Skeletal muscle tissue (tissue), 4 donors: ENCODE data around the gene MS4A4A. TPM values are rescaled to one million over a fixed set of nuclear protein-coding genes. Genes with fewer than 3 reads are reported as not detected.

Experiments used
- H3K27ac ChIP-seq: one replicate; pipeline ENCODE4 v1.7.0; 2013; ENCODE audit warnings: mild to moderate bottlenecking, low read depth, low read length, inconsistent platforms
- H3K27me3 ChIP-seq, 3 donors: one replicate each; pipeline ENCODE4 v1.7.0; 2013; ENCODE audit warnings: low read length in 3 of 3; ENCODE audit not compliant: control insufficient read depth in 3 of 3, insufficient read depth in 3 of 3
- H3K36me3 ChIP-seq, 3 donors: one replicate each; pipeline ENCODE4 v1.7.0; 2013; ENCODE audit warnings: low read length in 3 of 3; ENCODE audit not compliant: control insufficient read depth in 3 of 3, insufficient read depth in 3 of 3
- H3K4me1 ChIP-seq, 3 donors: one replicate each; pipeline ENCODE4 v1.7.0; 2013; ENCODE audit warnings: low read length in 3 of 3, mild to moderate bottlenecking in 3 of 3; ENCODE audit not compliant: control insufficient read depth in 3 of 3, insufficient read depth in 3 of 3
- H3K4me3 ChIP-seq, 3 donors: one replicate each; pipeline ENCODE4 v1.7.0; 2013; ENCODE audit warnings: low read length in 3 of 3
- H3K9ac ChIP-seq, 3 donors: one replicate each; pipeline ENCODE4 v1.7.0; 2013; ENCODE audit warnings: low read length in 3 of 3, mild to moderate bottlenecking in 3 of 3, moderate library complexity in 2 of 3, low read depth in 1 of 3
- H3K9me3 ChIP-seq, 3 donors: one replicate each; pipeline ENCODE4 v1.7.0; 2013; ENCODE audit warnings: low read length in 3 of 3; ENCODE audit not compliant: control insufficient read depth in 3 of 3
- total RNA-seq: library from RNA; depleted of rRNA; stranded (reverse); fragments of >200 nt; gene quantifications from one replicate; pipeline ENCODE4 v1.2.3, GENCODE V29; 2014
- donor health status: Osteomylitis.

Gene MS4A4A
- total RNA-seq, 1 donor from 2014 or later = 11.5 TPM

- no peaks in the 10 kb centered on the region for H3K4me1 ChIP-seq
- no peaks in the 10 kb centered on the region for H3K27me3 ChIP-seq
These were observed 63.7 kb downstream of the MS4A4A start for GRCh38 chr11:60344146-60344545.

GRCh38 chr11:60345489-60345888 lies 65.0 kb downstream of the MS4A4A start:
- H3K9ac ChIP-seq = no peak overlapping the region
- H3K27me3 ChIP-seq = peaks cover 0 to 2% (median 0%) of the 10 kb centered on the region in 3 donors
- no peak overlapping the region for H3K27ac ChIP-seq
- no peaks in the 10 kb centered on the region for H3K4me1 ChIP-seq
- H3K36me3 ChIP-seq = no peaks in the 10 kb centered on the region
- H3K9me3 ChIP-seq = no peaks in the 10 kb centered on the region
- no peak overlapping the region for H3K4me3 ChIP-seq

More at GRCh38 chr11:60344146-60344545, 63.7 kb downstream of the MS4A4A start:
- no peaks in the 10 kb centered on the region for H3K9me3 ChIP-seq
- H3K27ac ChIP-seq = no peak overlapping the region
- H3K36me3 ChIP-seq = no peaks in the 10 kb centered on the region
- no peak overlapping the region for H3K4me3 ChIP-seq
- H3K9ac ChIP-seq = no peak overlapping the region

- no peak overlapping the region for H3K9ac ChIP-seq
- H3K9me3 ChIP-seq = no peaks in the 10 kb centered on the region
- peaks cover 0 to 2% (median 0%) of the 10 kb centered on the region in 3 donors for H3K27me3 ChIP-seq
- H3K36me3 ChIP-seq = no peaks in the 10 kb centered on the region
- no peak overlapping the region for H3K27ac ChIP-seq
- H3K4me3 ChIP-seq = no peak overlapping the region
- H3K4me1 ChIP-seq = no peaks in the 10 kb centered on the region
These were observed 66.8 kb downstream of the MS4A4A start for GRCh38 chr11:60347084-60347797.

DNA sequence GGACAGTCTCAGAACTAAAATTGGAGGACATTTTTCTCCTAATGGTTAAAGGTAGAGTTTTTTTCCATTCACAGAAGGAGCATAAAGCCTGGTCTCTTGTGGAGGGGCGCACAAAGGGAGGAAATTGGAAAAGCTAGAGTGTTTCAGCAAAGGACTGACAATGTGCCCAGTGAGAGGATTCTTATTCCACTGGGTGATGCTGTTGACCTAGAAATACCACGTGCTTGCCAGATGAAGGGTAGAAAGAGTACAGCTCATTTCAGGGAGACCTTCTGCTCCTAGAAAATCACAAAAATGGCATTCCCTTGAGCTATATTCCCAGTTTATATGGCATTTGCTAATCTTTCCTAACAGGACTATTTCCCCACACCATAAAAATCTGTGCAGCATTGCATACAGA lies 67.7 kb downstream of the MS4A4A start:
- Histone ChIP-seq H3K36me3 (no peaks in the 10 kb centered on the region), H3K4me3 (no peak overlapping the region), H3K4me1 (no peaks in the 10 kb centered on the region), H3K27ac (no peak overlapping the region), H3K27me3 (peaks cover 0 to 2% (median 0%) of the 10 kb centered on the region in 3 donors), H3K9ac (no peak overlapping the region), H3K9me3 (no peaks in the 10 kb centered on the region)

GRCh38 chr11:60349990-60350389 lies 69.5 kb downstream of the MS4A4A start:
- no peak overlapping the region for H3K9ac ChIP-seq
- no peak overlapping the region for H3K27ac ChIP-seq
- H3K4me3 ChIP-seq = no peak overlapping the region
- peaks cover 0 to 2% (median 0%) of the 10 kb centered on the region in 3 donors for H3K27me3 ChIP-seq
- no peaks in the 10 kb centered on the region for H3K9me3 ChIP-seq
- no peaks in the 10 kb centered on the region for H3K4me1 ChIP-seq
- H3K36me3 ChIP-seq = no peaks in the 10 kb centered on the region

GRCh38 chr11:60357771-60358170 lies 77.3 kb downstream of the MS4A4A start:
- Histone ChIP-seq H3K27ac (no peak overlapping the region), H3K4me1 (no peaks in the 10 kb centered on the region), H3K9me3 (peaks cover 0 to 2% (median 0%) of the 10 kb centered on the region in 3 donors), H3K36me3 (no peaks in the 10 kb centered on the region), H3K4me3 (no peak overlapping the region), H3K9ac (no peak overlapping the region), H3K27me3 (no peaks in the 10 kb centered on the region)

Other genes starting within 250 kb of the MS4A4A start
- not detected for gene OOSP2, start 240.3 kb upstream of the MS4A4A start, total RNA-seq
- 6.8 TPM for gene MS4A3, start 224.0 kb upstream of the MS4A4A start, total RNA-seq
- gene MS4A2, start 192.0 kb upstream of the MS4A4A start, total RNA-seq = under 0.01 TPM
- 33.4 TPM for gene MS4A6A, start 97.6 kb upstream of the MS4A4A start, total RNA-seq
- gene MS4A4E, start 37.5 kb upstream of the MS4A4A start, total RNA-seq = not detected
- not detected for gene MS4A6E, start 46.6 kb downstream of the MS4A4A start, total RNA-seq
- gene MS4A7, start 97.9 kb downstream of the MS4A4A start, total RNA-seq = 5.2 TPM
- gene MS4A14, start 115.8 kb downstream of the MS4A4A start, total RNA-seq = under 0.01 TPM
- gene MS4A5, start 148.9 kb downstream of the MS4A4A start, total RNA-seq = not detected
- gene MS4A1, start 175.2 kb downstream of the MS4A4A start, total RNA-seq = 1.6 TPM
- not detected for gene MS4A12, start 212.1 kb downstream of the MS4A4A start, total RNA-seq
- gene MS4A13, start 234.7 kb downstream of the MS4A4A start, total RNA-seq = not detected